H9 (cell line): Measurements from ENCODE around the gene FARSA. TPM values are rescaled to one million over a fixed set of nuclear protein-coding genes. Genes with fewer than 3 reads are reported as not detected.

Experiments
- DNase-seq: peaks from one replicate; pipeline ENCODE4 v3.0.0-alpha.2; 2017
- H2AFZ ChIP-seq: one replicate; pipeline ENCODE4 v1.6.1; 2013; ENCODE audit warnings: mild to moderate bottlenecking, low read length, control low read depth, moderate library complexity
- H2AK5ac ChIP-seq: 2 replicates; pipeline ENCODE4 v1.6.1; 2013; ENCODE audit warnings: low read length, control low read depth, mixed read lengths; ENCODE audit not compliant: insufficient read length
- H2BK120ac ChIP-seq: one replicate; pipeline ENCODE4 v1.6.1; 2013; ENCODE audit warnings: low read depth, mild to moderate bottlenecking, low read length, control low read depth, inconsistent platforms; ENCODE audit not compliant: poor library complexity, severe bottlenecking
- H2BK12ac ChIP-seq: 2 replicates; pipeline ENCODE4 v1.6.1; 2013; ENCODE audit warnings: low read length, control low read depth, mixed read lengths, low read depth; ENCODE audit not compliant: insufficient read length
- H2BK15ac ChIP-seq: 2 replicates; pipeline ENCODE4 v1.6.1; 2013; ENCODE audit warnings: low read depth, low read length, control low read depth
- H2BK20ac ChIP-seq: one replicate; pipeline ENCODE4 v1.6.1; 2013; ENCODE audit warnings: low read depth, mild to moderate bottlenecking, low read length, control low read depth, inconsistent platforms; ENCODE audit not compliant: poor library complexity, severe bottlenecking
- H2BK5ac ChIP-seq: 2 replicates; pipeline ENCODE4 v1.6.1; 2013; ENCODE audit warnings: low read length, control low read depth, mixed read lengths; ENCODE audit not compliant: insufficient read length
- H3K14ac ChIP-seq: 2 replicates; pipeline ENCODE4 v1.6.1; 2013; ENCODE audit warnings: low read length, control low read depth; ENCODE audit not compliant: insufficient read depth
- H3K18ac ChIP-seq: 2 replicates; pipeline ENCODE4 v1.6.1; 2013; ENCODE audit warnings: low read depth, mild to moderate bottlenecking, mixed read lengths, low read length, control low read depth; ENCODE audit not compliant: insufficient read length
- H3K23ac ChIP-seq: 2 replicates; pipeline ENCODE4 v1.6.1; 2013; ENCODE audit warnings: low read length, control low read depth, mixed read lengths, low read depth; ENCODE audit not compliant: insufficient read length
- H3K23me2 ChIP-seq: 2 replicates; pipeline ENCODE4 v1.6.1; 2013; ENCODE audit warnings: low read depth, mild to moderate bottlenecking, mixed read lengths, low read length, control low read depth; ENCODE audit not compliant: insufficient read length, poor library complexity, severe bottlenecking
- H3K27ac ChIP-seq: 2 replicates; pipeline ENCODE4 v1.5.1; 2013; ENCODE audit warnings: low read length, control low read depth, mixed read lengths, low read depth; ENCODE audit not compliant: insufficient read length
- H3K27me3 ChIP-seq: 2 replicates; pipeline ENCODE4 v1.6.1; 2013; ENCODE audit warnings: low read length, control low read depth, inconsistent platforms; ENCODE audit not compliant: insufficient read depth
- H3K4ac ChIP-seq: 2 replicates; pipeline ENCODE4 v1.6.1; 2013; ENCODE audit warnings: low read depth, mild to moderate bottlenecking, control low read depth, inconsistent platforms, low read length, moderate library complexity
- H3K4me1 ChIP-seq: 2 replicates; pipeline ENCODE4 v1.6.1; 2013; ENCODE audit warnings: low read length, control low read depth, inconsistent platforms; ENCODE audit not compliant: insufficient read depth
- H3K4me2 ChIP-seq: 2 replicates; pipeline ENCODE4 v1.6.1; 2013; ENCODE audit warnings: low read length, control low read depth, mixed read lengths; ENCODE audit not compliant: insufficient read length, insufficient read depth
- H3K56ac ChIP-seq: 2 replicates; pipeline ENCODE4 v1.6.1; 2013; ENCODE audit warnings: low read depth, mild to moderate bottlenecking, mixed read lengths, low read length, control low read depth; ENCODE audit not compliant: insufficient read length
- H3K79me1 ChIP-seq: 2 replicates; pipeline ENCODE4 v1.6.1; 2013; ENCODE audit warnings: low read depth, mild to moderate bottlenecking, moderate library complexity, low read length, control low read depth, inconsistent platforms; ENCODE audit not compliant: insufficient read depth, poor library complexity, severe bottlenecking
- H3K79me2 ChIP-seq: 2 replicates; pipeline ENCODE4 v1.6.1; 2013; ENCODE audit warnings: low read length, control low read depth, inconsistent platforms; ENCODE audit not compliant: insufficient read depth
- H3K9ac ChIP-seq: 2 replicates; pipeline ENCODE4 v1.6.1; 2013; ENCODE audit warnings: low read length, control low read depth, mixed read lengths; ENCODE audit not compliant: insufficient read length; ENCODE audit errors: extremely low read depth
- H3K9me3 ChIP-seq: one replicate; pipeline ENCODE4 v1.6.1; 2013; ENCODE audit warnings: low read depth, low read length, inconsistent platforms; ENCODE audit not compliant: control insufficient read depth
- H3T11ph ChIP-seq: one replicate; pipeline ENCODE4 v1.6.1; 2013; ENCODE audit warnings: mild to moderate bottlenecking, low read length, control low read depth, inconsistent platforms
- H4K20me1 ChIP-seq: one replicate; pipeline ENCODE4 v1.6.1; 2013; ENCODE audit not compliant: control insufficient read depth, insufficient read length, insufficient read depth
- H4K5ac ChIP-seq: 2 replicates; pipeline ENCODE4 v1.6.1; 2013; ENCODE audit warnings: low read depth, mild to moderate bottlenecking, mixed read lengths, low read length, control low read depth; ENCODE audit not compliant: insufficient read length
- H4K8ac ChIP-seq: replicated peaks from 2 replicates; pipeline ENCODE4 v1.6.1; 2013; ENCODE audit warnings: low read length, control low read depth, mixed read lengths, low read depth; ENCODE audit not compliant: insufficient read length
- H4K91ac ChIP-seq: 2 replicates; pipeline ENCODE4 v1.6.1; 2013; ENCODE audit warnings: low read depth, mild to moderate bottlenecking, moderate library complexity, mixed read lengths, low read length, control low read depth; ENCODE audit not compliant: insufficient read length
- H3K27ac Mint-ChIP-seq, 3 experiments: 2 replicates in 2 of 3; 3 replicates in 1 of 3; pipeline ENCODE4 v1.8.0; 2020 to 2021; ENCODE audit warnings: mixed read lengths in 3 of 3, mild to moderate bottlenecking in 1 of 3, moderate library complexity in 1 of 3
- H3K27me3 Mint-ChIP-seq: 2 replicates; pipeline ENCODE4 v1.8.0; 2021; ENCODE audit warnings: low read depth, mild to moderate bottlenecking, moderate library complexity, mixed read lengths
- H3K36me3 Mint-ChIP-seq, 3 experiments: 2 replicates in 2 of 3; 3 replicates in 1 of 3; pipeline ENCODE4 v1.8.0; 2020 to 2021; ENCODE audit warnings: low read depth in 3 of 3, mixed read lengths in 3 of 3; ENCODE audit not compliant: insufficient read depth in 1 of 3
- H3K4me1 Mint-ChIP-seq, 2 experiments: 2 replicates each; pipeline ENCODE4 v1.8.0; 2020; ENCODE audit warnings: mixed read lengths in 2 of 2
- H3K4me3 Mint-ChIP-seq, 2 experiments: 2 replicates in 1 of 2; 3 replicates in 1 of 2; pipeline ENCODE4 v1.8.0; 2020 to 2021; ENCODE audit warnings: mild to moderate bottlenecking in 2 of 2, mixed read lengths in 2 of 2, moderate library complexity in 1 of 2
- H3K9me3 Mint-ChIP-seq, 2 experiments: 2 replicates in 1 of 2; 3 replicates in 1 of 2; pipeline ENCODE4 v1.8.0; 2020; ENCODE audit warnings: mild to moderate bottlenecking in 2 of 2, mixed read lengths in 2 of 2, moderate library complexity in 1 of 2
- CTCF ChIP-seq: fragments of 200-600 bp; sonication (generic); conservative IDR thresholded peaks from 3 replicates; pipeline ENCODE4 v1.8.0; 2021; ENCODE audit warnings: antibody characterized with exemption, mild to moderate bottlenecking
- WGBS: extraction: QIAGEN DNeasy Blood & Tissue Kit; methylation state at CpG from one replicate; pipeline ENCODE4 v1.1.7; 2013; ENCODE audit warnings: missing lambda C conversion rate, low lambda C conversion rate, mixed read lengths; ENCODE audit not compliant: insufficient read length; ENCODE audit errors: extremely low coverage; 5-methylcytosine and 5-hydroxymethylcytosine counted together
- total RNA-seq: library from RNA; stranded (reverse); gene quantifications from 2 replicates; pipeline ENCODE4 v1.2.1, GENCODE V29; 2021

Gene FARSA
- total RNA-seq, 1 experiment from 2014 or later = 110 TPM

- Histone ChIP-seq H3K9me3 (no peaks in the 10 kb centered on the region), H3K9ac (no peak overlapping the region), H3K23ac (no peak overlapping the region), H4K91ac (no peak overlapping the region), H3K4me2 (no peak overlapping the region), H2BK5ac (no peak overlapping the region), H2BK120ac (no peak overlapping the region), H4K5ac (no peak overlapping the region), H2BK20ac (no peak overlapping the region), H3K56ac (no peak overlapping the region), H2BK15ac (no peak overlapping the region), H4K20me1 (no peaks in the 10 kb centered on the region), H4K8ac (no peak overlapping the region), H3T11ph (no peak overlapping the region), H2AFZ (no peak overlapping the region), H3K14ac (no peak overlapping the region), H2AK5ac (no peak overlapping the region), H3K23me2 (no peaks in the 10 kb centered on the region), H3K79me2 (no peaks in the 10 kb centered on the region), H3K4me1 (no peaks in the 10 kb centered on the region), H3K27ac (no peak overlapping the region), H3K27me3 (no peaks in the 10 kb centered on the region), H3K79me1 (no peaks in the 10 kb centered on the region), H3K4ac (no peak overlapping the region), H2BK12ac (no peak overlapping the region), H3K18ac (no peak overlapping the region)
- WGBS = no CpG with 5 or more reads among the region's 7 CpGs
- Mint-ChIP-seq H3K4me1 (peaks cover 0 to 9% of the 10 kb centered on the region in 2 experiments; a peak in 2 of 4 replicates), H3K27me3 (peaks cover 12% of the 10 kb centered on the region), H3K36me3 (no peaks in the 10 kb centered on the region; a peak in 1 of 7 replicates), H3K27ac (no peak overlapping the region), H3K4me3 (no peak overlapping the region; a peak in 1 of 5 replicates), H3K9me3 (no peaks in the 10 kb centered on the region; a peak in 1 of 5 replicates)
- no peak for TF ChIP-seq CTCF
- no peak for DNase-seq
These were observed 36.7 kb upstream of the FARSA start for GRCh38 chr19:12970070-12970820.
